GM19372 (cell line): ENCODE results near the gene NACA.
"Not testable (repeated sequence)": the region's sequence is repeated elsewhere in the genome, so short reads cannot be mapped to it uniquely, and the experiment has no call there.

Source experiments
- ATAC-seq: cut with Tn5 transposase; IDR thresholded peaks from one replicate; pipeline ENCODE4 v1.9.1; 2021; ENCODE audit warnings: mild to moderate bottlenecking, low read depth, moderate library complexity; ENCODE audit not compliant: unreplicated experiment

Gene NACA

GRCh38 chr12:56725723-56726102 is 614 bp upstream of the NACA start:
- ATAC-seq = no peak

- no peak for ATAC-seq
These were observed 463 bp downstream of the NACA start for GRCh38 chr12:56724701-56724971.

- ATAC-seq = no peak
These were observed 1.0 kb downstream of the NACA start for GRCh38 chr12:56723889-56724700.

- no peak for ATAC-seq
These were observed 1.7 kb downstream of the NACA start for GRCh38 chr12:56723352-56723751.

DNA sequence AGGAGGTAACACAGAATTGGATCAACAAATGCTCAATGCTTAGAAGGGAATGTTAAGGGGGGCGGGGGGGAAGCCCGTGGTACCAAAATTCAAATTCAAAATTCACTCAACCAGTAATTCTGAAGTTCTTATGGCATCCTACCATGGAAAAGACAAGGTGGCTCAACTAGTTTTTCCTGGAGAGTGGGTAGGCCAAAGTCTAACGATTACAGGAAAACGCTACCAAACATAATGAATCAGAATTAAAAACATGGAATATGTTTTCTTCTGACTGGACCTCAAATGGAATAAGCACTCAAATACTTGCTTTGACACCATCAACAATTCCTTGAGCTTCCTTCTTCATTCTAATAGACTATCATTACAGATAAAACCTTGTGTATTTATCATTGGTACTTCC is 2.3 kb downstream of the NACA start:
- no peak for ATAC-seq

GRCh38 chr12:56721721-56722120 is 3.4 kb downstream of the NACA start:
- ATAC-seq = no peak

- no peak for ATAC-seq
These were observed 3.9 kb downstream of the NACA start for GRCh38 chr12:56721216-56721615.

DNA sequence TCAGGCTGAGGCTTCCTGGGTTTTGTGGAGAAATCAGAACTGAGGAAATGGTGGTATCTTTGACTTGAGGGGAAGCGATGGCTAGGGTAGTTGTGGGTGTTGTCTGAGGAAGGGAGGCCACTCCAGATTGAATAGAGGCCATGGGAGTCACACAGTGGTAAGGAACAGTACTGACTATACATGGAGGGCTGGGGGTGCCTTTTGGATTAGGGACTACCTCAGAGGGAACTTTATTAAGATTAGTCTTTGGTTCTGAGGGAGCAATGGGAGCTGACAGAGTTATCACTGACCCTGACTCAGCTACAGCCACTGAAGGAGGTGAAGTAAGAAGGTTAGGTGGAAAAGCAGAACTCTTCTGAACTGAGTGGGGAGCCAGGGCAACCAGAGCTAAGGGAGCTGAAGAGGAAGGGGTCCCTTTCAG is 4.4 kb downstream of the NACA start:
- no peak for ATAC-seq

DNA sequence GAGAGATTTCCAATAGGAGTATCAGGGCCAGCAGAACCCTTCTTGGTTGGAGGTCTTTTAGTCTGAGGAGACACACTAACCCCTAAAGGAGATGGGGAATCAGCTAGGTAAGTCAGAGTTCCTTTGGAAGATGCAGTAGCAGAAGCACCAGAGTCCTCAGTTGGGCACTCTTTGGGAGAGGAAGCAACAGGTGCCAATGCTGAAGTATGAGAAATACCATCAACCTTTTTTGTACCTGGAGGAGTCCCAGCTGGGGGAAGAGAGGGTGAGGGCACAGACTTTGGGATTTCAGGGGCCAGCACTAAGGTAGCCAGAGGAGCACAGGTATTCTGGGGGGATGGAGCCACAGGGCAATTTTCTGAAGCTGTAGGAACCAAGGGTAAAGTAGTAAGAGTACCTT is 6.0 kb downstream of the NACA start:
- ATAC-seq = no peak

DNA sequence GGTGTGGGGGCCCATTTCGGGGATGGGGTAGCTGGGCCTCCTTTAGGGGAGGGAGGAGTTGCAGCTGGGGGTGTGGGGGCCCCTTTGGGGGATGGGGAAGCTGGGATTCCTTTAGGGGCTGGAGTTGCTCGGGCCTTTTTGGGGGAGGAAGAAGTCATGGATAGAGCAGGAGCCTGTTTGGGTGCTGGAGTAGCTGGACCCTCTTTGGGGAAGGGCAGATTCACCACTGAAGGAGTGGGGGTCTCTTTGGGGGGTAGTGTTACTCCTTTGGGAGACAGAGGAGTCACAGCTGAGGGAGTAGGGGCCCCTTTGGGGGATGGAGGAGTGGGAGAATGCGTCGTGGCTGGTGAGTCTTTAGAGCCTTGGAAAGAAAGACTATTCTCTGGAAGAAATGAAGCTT is 6.5 kb downstream of the NACA start:
- no peak for ATAC-seq

- no peak for ATAC-seq
These were observed 7.0 kb downstream of the NACA start for GRCh38 chr12:56718149-56718548.

- no peak for ATAC-seq
These were observed 7.9 kb downstream of the NACA start for GRCh38 chr12:56716933-56717880.

DNA sequence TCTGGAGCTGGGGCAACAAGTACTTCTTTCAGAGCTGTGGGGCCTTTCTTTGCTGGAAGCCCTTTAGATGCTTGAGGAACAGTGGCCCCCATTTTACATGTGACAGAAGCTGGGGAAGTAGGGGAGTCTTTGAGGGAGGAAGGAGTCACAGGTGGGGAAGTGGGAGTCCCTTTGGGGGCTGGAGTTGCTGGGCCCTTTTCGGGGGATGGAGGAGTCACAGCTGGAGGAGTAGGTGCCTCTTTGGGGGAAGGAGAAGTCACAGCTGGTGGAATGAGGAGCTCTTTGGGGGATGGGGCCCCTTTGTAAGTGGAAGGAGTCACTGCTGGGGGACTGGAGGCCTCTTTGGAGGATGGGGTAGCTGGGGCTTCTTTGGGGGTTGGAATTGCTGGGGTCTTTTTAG is 8.6 kb downstream of the NACA start:
- ATAC-seq = no peak

GRCh38 chr12:56715798-56716197 is 9.3 kb downstream of the NACA start:
- ATAC-seq = no peak

DNA sequence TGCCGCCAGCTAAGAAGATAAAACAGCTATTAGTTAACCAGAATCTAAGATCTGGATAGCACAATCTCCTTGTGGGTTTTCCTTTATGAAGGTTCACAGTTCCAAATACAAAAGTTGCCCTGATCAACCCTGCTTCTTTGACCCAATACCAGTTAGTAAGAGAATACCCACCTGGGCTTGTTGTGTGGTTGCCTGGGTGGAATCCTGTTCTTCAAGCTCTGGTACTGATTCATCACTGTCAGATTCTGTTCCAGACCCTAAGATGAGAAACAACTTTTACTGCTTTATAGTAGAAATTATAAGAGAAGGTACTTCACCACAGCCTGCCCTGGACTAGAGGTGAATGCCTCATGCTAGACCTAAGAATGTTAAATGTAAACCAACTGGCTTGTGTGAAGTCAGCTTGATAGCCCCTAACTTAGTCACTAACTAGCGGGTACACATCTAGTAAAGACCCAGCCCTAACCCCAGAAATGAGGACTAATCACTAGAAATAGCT is 10.6 kb downstream of the NACA start:
- ATAC-seq = no peak

GRCh38 chr12:56713345-56713744 is 11.8 kb downstream of the NACA start:
- ATAC-seq = no peak

DNA sequence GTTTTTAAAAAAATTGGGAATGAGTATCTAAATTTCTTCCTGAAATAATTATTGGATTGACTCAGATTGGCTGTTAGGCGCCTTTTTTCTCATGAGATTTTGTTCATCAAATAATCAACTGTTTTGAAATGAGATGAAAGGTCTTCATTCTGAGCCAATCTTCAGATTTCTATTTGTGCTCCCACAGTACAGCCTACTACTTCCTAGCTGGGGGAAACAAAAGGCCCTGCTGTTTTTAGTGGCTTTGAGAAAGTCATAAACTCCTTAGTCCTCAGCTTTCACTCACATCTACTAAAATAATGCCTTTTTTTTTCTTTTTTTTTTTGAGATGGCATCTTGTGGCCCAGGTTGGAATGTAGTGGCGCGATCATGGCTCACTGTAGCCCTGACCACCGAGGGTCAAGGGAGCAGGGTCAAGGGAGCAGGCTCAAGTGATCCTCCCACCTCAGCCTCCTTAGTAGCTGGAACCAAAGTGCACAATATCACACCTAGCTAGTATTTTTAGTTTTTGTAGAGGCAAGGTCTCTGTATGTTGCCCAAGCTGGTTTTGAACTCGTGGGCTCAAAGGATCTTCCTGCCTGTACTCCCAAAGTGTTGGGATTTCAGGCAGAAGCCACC is 15.2 kb downstream of the NACA start:
- ATAC-seq = no peak

DNA sequence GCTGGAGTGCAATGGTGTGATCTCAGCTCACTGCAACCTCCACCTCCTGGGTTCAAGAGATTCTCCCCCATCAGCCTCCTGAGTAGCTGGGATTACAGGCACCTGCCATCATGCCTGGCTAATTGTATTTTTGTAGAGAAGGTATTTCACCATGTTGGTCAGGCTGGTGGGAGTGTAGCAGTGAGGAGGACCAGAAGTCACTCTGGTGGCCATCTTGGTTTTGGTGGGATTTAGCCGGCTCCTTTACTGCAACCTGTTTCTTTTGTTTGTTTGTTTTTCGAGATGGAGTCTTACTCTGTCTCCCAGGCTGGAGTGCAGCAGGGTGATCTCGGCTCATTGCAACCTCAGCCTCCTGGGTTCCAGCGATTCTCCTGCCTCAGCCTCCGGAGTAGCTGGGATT is 20.6 kb downstream of the NACA start:
- not testable (repeated sequence) for ATAC-seq

DNA sequence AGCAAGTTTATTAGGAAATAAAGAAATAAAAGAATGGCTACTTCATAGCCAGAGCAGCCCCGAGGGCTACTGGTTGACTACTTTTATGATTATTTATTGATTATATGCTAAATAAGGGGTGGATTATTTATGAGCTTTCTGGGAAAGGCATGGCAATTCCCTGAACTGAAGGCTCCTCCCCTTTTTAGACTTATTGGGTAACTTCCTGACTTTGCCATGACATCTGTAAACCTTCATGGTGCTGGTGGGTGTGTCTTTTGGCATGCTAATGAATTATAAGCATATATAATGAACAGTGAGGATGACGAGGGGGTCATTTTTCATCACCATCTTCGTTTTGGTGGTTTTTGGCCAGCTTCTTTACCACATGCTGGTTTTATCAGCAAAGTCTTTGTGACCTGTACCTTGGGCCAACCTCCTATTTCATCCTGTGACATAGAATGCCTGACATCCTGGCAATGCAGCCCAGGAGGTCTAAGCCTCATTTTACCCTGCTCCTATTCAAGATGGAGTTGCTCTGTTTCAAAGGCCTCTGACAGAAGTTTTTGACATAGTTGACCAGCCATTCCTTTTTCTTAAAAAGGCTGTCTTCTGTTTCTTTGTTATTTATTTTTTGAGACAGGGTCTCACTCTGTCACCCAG is 26.0 kb downstream of the NACA start:
- ATAC-seq = no peak

- no peak for ATAC-seq
These were observed 29.6 kb downstream of the NACA start for GRCh38 chr12:56695327-56696101.
